CD4-positive, alpha-beta memory T cell (primary cell): ENCODE results near the gene CCDC197. TPM values are rescaled to one million over a fixed set of nuclear protein-coding genes. Genes with fewer than 3 reads are reported as not detected.

Experiments
- CTCF ChIA-PET: fragments of 350-600 bp; sonication (Branson Sonifier 250); formaldehyde crosslinking; loops from one replicate; lab custom pipeline; 2021; ENCODE audit warnings: inconsistent platforms; ENCODE audit not compliant: partially characterized antibody; lab: Charles Lee
- POLR2A ChIA-PET: fragments of 350-600 bp; sonication (Branson Sonifier 250); formaldehyde crosslinking; loops from one replicate; lab custom pipeline; 2021; ENCODE audit not compliant: partially characterized antibody; lab: Charles Lee
- DNase-seq, 5 donors: peaks; one replicate each; pipeline versions ENCODE4 v3.0.0 to v3.0.0-alpha.2; 2020 to 2022; ENCODE audit warnings: mixed read lengths in 1 of 5
- H3K27ac ChIP-seq: one replicate; pipeline ENCODE4 v1.7.0; 2013; ENCODE audit warnings: low read depth, low read length
- H3K27me3 ChIP-seq: 2 replicates; pipeline ENCODE4 v1.7.0; 2013; ENCODE audit warnings: mild to moderate bottlenecking, low read length, moderate library complexity; ENCODE audit not compliant: insufficient read depth
- H3K36me3 ChIP-seq: 2 replicates; pipeline ENCODE4 v1.7.0; 2013; ENCODE audit warnings: mild to moderate bottlenecking, low read length, moderate library complexity; ENCODE audit not compliant: insufficient read depth
- H3K4me1 ChIP-seq: 2 replicates; pipeline ENCODE4 v1.7.0; 2013; ENCODE audit warnings: mild to moderate bottlenecking, low read length, moderate library complexity; ENCODE audit not compliant: insufficient read depth
- H3K4me3 ChIP-seq, 2 donors: one replicate each; pipeline ENCODE4 v1.7.0; 2013; ENCODE audit warnings: low read length in 2 of 2, mild to moderate bottlenecking in 1 of 2
- H3K9me3 ChIP-seq, 2 donors: one replicate each; pipeline ENCODE4 v1.7.0; 2013; ENCODE audit warnings: low read length in 2 of 2, control low read depth in 1 of 2; ENCODE audit not compliant: control insufficient read depth in 1 of 2
- H3K27ac Mint-ChIP-seq, 7 donors: one replicate each; pipeline ENCODE4 v1.8.0; 2020 to 2021; ENCODE audit warnings: mixed read lengths in 7 of 7, mild to moderate bottlenecking in 6 of 7, inconsistent platforms in 3 of 7, moderate library complexity in 3 of 7
- H3K27me3 Mint-ChIP-seq, 2 donors: one replicate each; pipeline ENCODE4 v1.8.0; 2020 to 2021; ENCODE audit warnings: mixed read lengths in 2 of 2
- H3K36me3 Mint-ChIP-seq, 2 donors: one replicate each; pipeline ENCODE4 v1.8.0; 2020 to 2021; ENCODE audit warnings: mixed read lengths in 2 of 2, inconsistent platforms in 1 of 2, mild to moderate bottlenecking in 1 of 2
- H3K4me1 Mint-ChIP-seq, 4 donors: one replicate each; pipeline ENCODE4 v1.8.0; 2020 to 2021; ENCODE audit warnings: mixed read lengths in 4 of 4, mild to moderate bottlenecking in 1 of 4
- H3K4me3 Mint-ChIP-seq, 8 donors: one replicate each; pipeline ENCODE4 v1.8.0; 2020 to 2021; ENCODE audit warnings: mixed read lengths in 8 of 8, mild to moderate bottlenecking in 7 of 8, moderate library complexity in 6 of 8, inconsistent platforms in 3 of 8
- H3K9me3 Mint-ChIP-seq, 8 donors: one replicate each; pipeline ENCODE4 v1.8.0; 2020 to 2021; ENCODE audit warnings: mixed read lengths in 8 of 8, mild to moderate bottlenecking in 5 of 8, inconsistent platforms in 3 of 8, moderate library complexity in 1 of 8
- intact Hi-C: fragments of 100-400 bp; cut with micrococcal nuclease; formaldehyde crosslinking; loops from one replicate; pipeline ENCODE4 v1.15.1; 2023
- polyA plus RNA-seq, 2 donors: library from polyadenylated mRNA; unstranded; fragments of 300-500 nt; fragmentation: Illumina TruSeq; gene quantifications; one replicate each; pipeline ENCODE4 v1.2.3, GENCODE V29; 2021
- total RNA-seq, 2 experiments: library from RNA; stranded (reverse); gene quantifications; one replicate each; pipeline ENCODE4 v1.2.3, GENCODE V29; 2021

Gene CCDC197
- total and polyA plus RNA-seq, 4 experiments from 2014 or later: not detected

DNA sequence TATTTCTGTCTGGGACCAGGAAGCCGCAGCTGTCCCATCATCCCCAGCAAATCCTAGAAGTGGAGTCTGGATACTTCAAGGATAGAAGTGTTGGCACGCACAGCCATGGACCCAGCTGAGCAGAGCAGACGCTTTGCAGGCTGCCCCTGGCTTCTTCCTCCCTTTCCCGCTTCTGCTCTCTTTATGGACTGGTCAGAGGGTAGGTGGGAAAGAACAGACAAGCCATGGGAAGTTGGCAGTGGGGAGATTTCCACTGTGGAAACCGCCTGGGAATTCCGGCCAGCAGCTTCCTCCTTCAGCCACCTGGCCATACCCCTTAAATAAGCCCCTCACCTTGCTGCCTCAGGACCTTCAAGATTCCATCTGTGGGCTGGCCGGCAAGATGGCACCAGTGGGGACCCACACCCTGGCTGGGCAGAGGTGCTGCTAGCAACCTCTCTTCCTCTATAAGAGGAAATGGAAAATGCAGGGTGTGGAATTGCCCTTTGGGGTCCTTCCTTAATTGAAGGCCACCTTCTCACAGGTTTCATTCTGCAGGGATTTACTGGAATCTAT is 49.7 kb downstream of the CCDC197 start:
- CTCF ChIA-PET: interaction anchor here (1.4 to 3.7 kb wide), 2 partner anchors 11 to 90 kb away, joined by 3 to 21 read pairs; no protein-coding TSS in a partner anchor
- POLR2A ChIA-PET: interaction anchor here (0.6 kb wide), 1 partner anchor 32 kb away, joined by 3 read pairs; no protein-coding TSS in a partner anchor
- peak overlapping the region in 2 of 7 donors; percentile 51 to 72 for H3K27ac Mint-ChIP-seq

DNA sequence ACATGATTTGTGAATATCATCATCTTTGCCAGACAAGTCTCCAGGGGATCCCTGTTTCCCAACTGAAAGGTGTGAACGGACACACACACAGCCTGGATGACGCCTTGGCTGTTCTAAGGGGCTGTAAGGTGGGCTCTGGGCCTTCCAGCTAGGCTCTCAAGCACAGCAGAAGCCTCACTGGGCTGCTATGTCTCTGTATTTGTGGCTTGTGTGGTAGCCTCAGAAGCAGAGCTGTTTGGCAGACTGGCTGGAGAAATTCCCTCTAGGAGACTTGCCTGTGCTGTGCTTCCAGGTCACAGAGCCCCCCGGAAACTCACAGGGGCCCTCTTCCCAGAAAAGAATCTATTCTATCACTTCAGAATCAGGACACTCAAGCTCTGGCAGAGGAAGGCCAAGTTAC is 50.5 kb downstream of the CCDC197 start:
- no peaks in the 10 kb centered on the region for H3K27me3 Mint-ChIP-seq
- H3K4me3 Mint-ChIP-seq: no peak overlapping the region
- Histone ChIP-seq H3K27ac (no peak overlapping the region), H3K4me1 (no peaks in the 10 kb centered on the region), H3K4me3 (no peak overlapping the region), H3K9me3 (no peaks in the 10 kb centered on the region), H3K27me3 (no peaks in the 10 kb centered on the region), H3K36me3 (peaks cover 87% of the 10 kb centered on the region)
- H3K9me3 Mint-ChIP-seq: peaks cover 0 to 8% (median 0%) of the 10 kb centered on the region in 8 donors
- peaks cover 0 to 5% (median 3%) of the 10 kb centered on the region in 4 donors for H3K4me1 Mint-ChIP-seq
- intact Hi-C loops: no loop called here
- peaks cover 52 to 76% of the 10 kb centered on the region in 2 donors for H3K36me3 Mint-ChIP-seq
- CTCF ChIA-PET: interaction anchor here (1.2 to 3.3 kb wide), 5 partner anchors 9 to 134 kb away, joined by 3 to 16 read pairs (median 9); no protein-coding TSS in a partner anchor
- no peak for DNase-seq
- POLR2A ChIA-PET: interaction anchor here (1.5 kb wide), 1 partner anchor 32 kb away, joined by 4 read pairs; no protein-coding TSS in a partner anchor
- H3K27ac Mint-ChIP-seq: peak overlapping the region in 2 of 7 donors; percentile 4 to 72

More for the DNA sequence above, 49.7 kb downstream of the CCDC197 start:
- Histone ChIP-seq H3K27ac (no peak overlapping the region), H3K9me3 (no peaks in the 10 kb centered on the region), H3K4me1 (no peaks in the 10 kb centered on the region), H3K4me3 (no peak overlapping the region), H3K36me3 (peaks cover 79% of the 10 kb centered on the region), H3K27me3 (no peaks in the 10 kb centered on the region)
- peaks cover 43 to 69% of the 10 kb centered on the region in 2 donors for H3K36me3 Mint-ChIP-seq
- DNase-seq: no peak
- H3K4me3 Mint-ChIP-seq: no peak overlapping the region
- H3K9me3 Mint-ChIP-seq: peaks cover 0 to 8% (median 0%) of the 10 kb centered on the region in 8 donors
- H3K27me3 Mint-ChIP-seq: no peaks in the 10 kb centered on the region
- H3K4me1 Mint-ChIP-seq: peaks cover 0 to 5% (median 2%) of the 10 kb centered on the region in 4 donors
- intact Hi-C loops: no loop called here

DNA sequence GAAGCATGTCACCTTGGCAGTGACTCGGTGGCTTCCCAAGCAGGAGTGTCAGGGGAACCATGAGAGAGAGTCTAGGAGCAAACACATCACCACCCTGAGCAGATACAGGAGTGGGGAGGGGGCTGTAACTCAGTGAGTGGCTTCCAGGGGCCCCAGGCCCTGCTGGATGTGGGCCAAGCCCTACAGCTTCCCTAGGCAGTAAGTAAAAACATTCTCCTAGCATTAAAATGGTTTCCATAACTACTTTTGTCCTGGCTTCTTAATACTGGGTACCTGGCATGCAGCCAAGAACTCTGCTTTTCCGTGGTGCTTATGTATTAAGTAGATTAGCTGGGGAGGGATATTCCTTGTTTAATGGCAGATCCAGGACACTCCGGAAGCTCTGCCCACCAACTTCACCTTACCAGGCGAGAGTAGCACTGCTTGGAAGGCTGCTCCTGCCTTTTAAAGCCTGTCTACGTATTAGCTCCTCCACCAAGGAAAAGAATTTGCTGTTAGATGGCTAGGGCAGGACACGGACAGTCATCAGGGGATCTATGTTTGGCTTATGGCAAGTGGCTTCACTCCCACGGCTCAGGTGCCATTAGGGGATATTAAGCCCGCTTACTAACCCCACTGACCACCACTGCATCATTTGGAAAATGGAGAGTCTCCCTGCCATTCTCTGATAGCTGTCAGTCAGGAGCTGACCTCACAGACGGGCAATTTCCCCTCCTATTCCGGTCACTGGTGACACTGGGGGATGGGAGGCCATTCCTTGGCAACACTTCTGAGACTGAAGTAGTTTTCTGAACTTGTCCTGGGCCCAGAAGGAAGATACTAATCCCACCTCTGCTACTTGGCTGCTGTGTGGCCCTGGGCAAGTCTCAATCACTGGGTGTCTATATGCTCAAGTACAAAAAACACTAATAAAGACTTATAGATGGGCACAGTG is 51.9 kb downstream of the CCDC197 start:
- Histone ChIP-seq H3K27ac (no peak overlapping the region), H3K4me3 (no peak overlapping the region), H3K9me3 (no peaks in the 10 kb centered on the region), H3K4me1 (no peaks in the 10 kb centered on the region), H3K36me3 (peaks cover 93% of the 10 kb centered on the region), H3K27me3 (no peaks in the 10 kb centered on the region)
- Mint-ChIP-seq H3K4me1 (peaks cover 0 to 9% (median 6%) of the 10 kb centered on the region in 4 donors), H3K27ac (peak overlapping the region in 4 of 7 donors; percentile 29 to 72 (median 58)), H3K4me3 (no peak overlapping the region), H3K36me3 (peaks cover 59 to 79% of the 10 kb centered on the region in 2 donors), H3K9me3 (peaks cover 0 to 4% (median 0%) of the 10 kb centered on the region in 8 donors), H3K27me3 (no peaks in the 10 kb centered on the region)
- ChIA-PET CTCF (interaction anchor here (1.1 to 3.3 kb wide), 6 partner anchors 10 to 132 kb away, joined by 3 to 16 read pairs (median 6); no protein-coding TSS in a partner anchor), POLR2A (interaction anchor here (0.7 to 1.5 kb wide), 2 partner anchors 10 to 31 kb away, joined by 3 to 4 read pairs; no protein-coding TSS in a partner anchor)
- intact Hi-C loops: no loop called here
- no peak for DNase-seq

DNA sequence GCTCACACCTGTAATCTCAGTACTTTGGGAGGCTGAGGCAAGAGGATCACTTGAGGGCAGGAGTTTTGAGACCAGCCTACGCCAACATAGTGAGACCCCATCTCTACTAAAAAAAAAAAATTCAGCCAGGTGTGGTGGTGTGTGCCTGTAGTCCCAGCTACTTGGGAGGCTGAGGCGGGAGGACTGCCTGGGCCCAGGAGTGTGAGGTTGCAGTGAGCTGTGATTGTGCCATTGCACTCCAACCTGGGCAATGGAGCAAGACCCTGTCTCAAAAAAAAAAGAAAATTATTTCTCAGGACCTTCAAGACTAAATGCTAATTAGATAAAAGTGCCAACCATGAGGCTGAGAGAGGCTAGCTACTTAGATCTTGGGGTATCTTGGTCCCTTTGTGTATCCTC is 52.5 kb downstream of the CCDC197 start:
- no peak for DNase-seq
- Mint-ChIP-seq H3K4me1 (peaks cover 4 to 15% (median 8%) of the 10 kb centered on the region in 4 donors), H3K27ac (peak overlapping the region in 4 of 7 donors; percentile 10 to 89 (median 54)), H3K27me3 (no peaks in the 10 kb centered on the region), H3K36me3 (peaks cover 66 to 82% of the 10 kb centered on the region in 2 donors), H3K4me3 (no peak overlapping the region), H3K9me3 (peaks cover 0 to 4% (median 0%) of the 10 kb centered on the region in 8 donors)
- intact Hi-C loops: no loop called here
- ChIA-PET POLR2A (no interaction called here), CTCF (interaction anchor here (1.0 to 3.3 kb wide), 5 partner anchors 8 to 131 kb away, joined by 3 to 16 read pairs (median 4); no protein-coding TSS in a partner anchor)
- H3K27ac ChIP-seq: no peak overlapping the region
- no peak overlapping the region for H3K4me3 ChIP-seq
- no peaks in the 10 kb centered on the region for H3K4me1 ChIP-seq
- H3K27me3 ChIP-seq: no peaks in the 10 kb centered on the region
- H3K36me3 ChIP-seq: peaks cover 93% of the 10 kb centered on the region
- H3K9me3 ChIP-seq: no peaks in the 10 kb centered on the region

DNA sequence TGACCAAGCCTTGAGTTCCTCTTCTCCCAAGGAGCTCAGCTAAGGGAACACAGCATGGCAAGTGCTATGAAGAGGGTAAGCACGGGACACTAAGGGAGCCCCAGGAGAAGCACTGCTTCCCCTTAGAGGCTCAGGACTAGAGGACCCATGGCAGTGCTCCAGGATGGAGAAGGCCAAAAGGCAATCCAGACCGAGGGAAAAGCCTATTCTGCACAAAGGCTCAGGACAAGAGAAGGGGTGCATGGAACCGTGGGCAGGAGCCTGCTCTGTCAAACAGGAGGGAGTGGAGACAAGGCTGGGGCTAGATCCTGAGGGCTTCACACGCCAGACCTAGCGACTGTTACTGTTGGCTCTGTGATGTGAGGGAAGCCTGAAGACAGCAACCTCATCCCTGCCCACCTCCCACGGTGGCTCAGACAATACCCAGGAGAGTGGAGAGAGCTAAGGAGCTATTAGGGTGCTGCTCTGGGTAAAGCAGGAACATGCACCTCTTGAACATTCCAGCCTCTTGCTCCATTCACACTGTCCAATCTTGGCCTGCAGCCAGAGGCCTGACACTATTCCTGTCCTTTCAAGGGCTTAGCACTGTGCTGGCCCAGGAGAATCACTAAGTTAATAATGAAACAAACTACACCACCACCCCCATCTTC is 53.3 kb downstream of the CCDC197 start:
- H3K4me1 Mint-ChIP-seq: peaks cover 7 to 22% (median 10%) of the 10 kb centered on the region in 4 donors
- intact Hi-C loops: no loop called here
- Histone ChIP-seq H3K4me1 (no peaks in the 10 kb centered on the region), H3K27ac (no peak overlapping the region), H3K36me3 (peaks cover 93% of the 10 kb centered on the region), H3K27me3 (no peaks in the 10 kb centered on the region), H3K9me3 (no peaks in the 10 kb centered on the region), H3K4me3 (no peak overlapping the region)
- no peak for DNase-seq
- peaks cover 69 to 85% of the 10 kb centered on the region in 2 donors for H3K36me3 Mint-ChIP-seq
- no peaks in the 10 kb centered on the region for H3K27me3 Mint-ChIP-seq
- CTCF ChIA-PET: interaction anchor here (1.0 to 3.5 kb wide), 7 partner anchors 9 to 130 kb away, joined by 3 to 23 read pairs (median 4); no protein-coding TSS in a partner anchor
- H3K9me3 Mint-ChIP-seq: peaks cover 0 to 4% (median 0%) of the 10 kb centered on the region in 8 donors
- POLR2A ChIA-PET: no interaction called here
- H3K27ac Mint-ChIP-seq: peak overlapping the region in 4 of 7 donors; percentile 10 to 89 (median 78)
- H3K4me3 Mint-ChIP-seq: no peak overlapping the region

DNA sequence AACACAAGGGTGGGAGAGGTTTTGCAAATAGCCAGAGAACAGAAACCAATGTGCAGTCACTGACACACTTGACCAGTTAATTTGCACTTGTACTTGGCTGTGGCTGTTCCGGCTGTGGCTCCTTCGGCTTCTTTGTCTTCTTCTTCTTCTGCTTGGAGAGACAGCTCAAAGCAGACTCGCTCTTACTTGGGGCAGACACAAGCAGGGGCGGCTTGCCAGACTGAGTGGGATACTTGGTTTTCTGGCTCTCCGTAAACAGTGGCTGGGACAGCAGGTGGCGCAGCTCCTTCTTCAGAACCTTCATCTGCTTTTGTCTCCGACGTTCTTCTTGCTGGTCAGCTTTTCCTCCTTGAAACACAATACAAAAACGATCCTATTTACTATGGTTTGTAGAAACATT is 54.0 kb downstream of the CCDC197 start:
- Histone ChIP-seq H3K36me3 (peaks cover 93% of the 10 kb centered on the region), H3K9me3 (no peaks in the 10 kb centered on the region), H3K4me1 (peaks cover under 1% of the 10 kb centered on the region), H3K4me3 (no peak overlapping the region), H3K27me3 (no peaks in the 10 kb centered on the region), H3K27ac (no peak overlapping the region)
- H3K4me1 Mint-ChIP-seq: peaks cover 7 to 30% (median 17%) of the 10 kb centered on the region in 4 donors
- no peak overlapping the region for H3K4me3 Mint-ChIP-seq
- ChIA-PET POLR2A (no interaction called here), CTCF (interaction anchor here (0.8 to 3.5 kb wide), 5 partner anchors 10 to 129 kb away, joined by 3 to 23 read pairs (median 5); no protein-coding TSS in a partner anchor)
- intact Hi-C loops: no loop called here
- peak overlapping the region in 5 of 7 donors; percentile 5 to 93 (median 78) for H3K27ac Mint-ChIP-seq
- peaks cover 0 to 4% (median 0%) of the 10 kb centered on the region in 8 donors for H3K9me3 Mint-ChIP-seq
- no peaks in the 10 kb centered on the region for H3K27me3 Mint-ChIP-seq
- DNase-seq: no peak
- peaks cover 72 to 87% of the 10 kb centered on the region in 2 donors for H3K36me3 Mint-ChIP-seq
